ENCODE measurements around the gene BMF.

BMF gene

DNA sequence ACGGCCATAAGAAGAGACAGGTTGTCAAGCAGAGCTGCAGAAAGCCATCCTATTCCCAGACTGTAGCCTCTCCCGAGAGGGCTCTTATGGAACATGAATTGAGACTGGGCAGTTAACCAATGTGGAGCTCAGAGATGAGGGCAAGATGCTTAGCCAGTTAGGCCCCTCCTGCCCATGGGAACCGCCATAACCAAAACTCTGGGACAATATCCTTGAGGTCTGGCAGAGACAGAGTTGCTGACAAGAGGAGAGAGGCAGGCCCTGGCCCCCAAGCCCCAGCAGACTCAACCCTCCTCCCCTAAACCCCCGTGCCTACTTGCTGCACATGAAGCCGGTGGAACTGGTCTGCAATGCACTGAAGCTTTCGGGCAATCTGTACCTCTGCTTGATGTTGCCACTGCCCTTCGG is 4.8 kb downstream of the BMF start:
- H2BK5ac ChIP-seq (ENCODE audit: low read length) = no peak overlapping the region
- no peak overlapping the region for H3K4me3 ChIP-seq (ENCODE audit: low read length)
- H3K79me2 ChIP-seq (ENCODE audit: control insufficient read depth, insufficient read depth, low read length) = no peaks in the 10 kb centered on the region
- H3K79me1 ChIP-seq (ENCODE audit: low read length) = peaks cover 2% of the 10 kb centered on the region
- H3K9ac ChIP-seq (ENCODE audit: low read length) = peak overlapping the region; percentile 0
- no peak overlapping the region for H2AK5ac ChIP-seq (ENCODE audit: low read length)
- H3K4ac ChIP-seq (ENCODE audit: low read depth, low read length) = no peak overlapping the region
- H3K4me1 ChIP-seq (ENCODE audit: control insufficient read depth, low read depth, low read length) = peaks cover 43% of the 10 kb centered on the region
- H3K36me3 ChIP-seq (ENCODE audit: control insufficient read depth, insufficient read depth, low read length) = peaks cover 2% of the 10 kb centered on the region
- WGBS (ENCODE audit: extremely low coverage, insufficient coverage, low lambda C conversion rate) = no CpG with 5 or more reads among the region's 7 CpGs
- H3K4me2 ChIP-seq (ENCODE audit: low read length) = no peak overlapping the region
- H3K27ac ChIP-seq (ENCODE audit: low read depth, low read length) = no peak overlapping the region
- no peak overlapping the region for H4K5ac ChIP-seq (ENCODE audit: low read length)
- no peak overlapping the region for H3K23ac ChIP-seq (ENCODE audit: low read length)
- peak overlapping the region; percentile 31 for H3K18ac ChIP-seq (ENCODE audit: low read length)
- H4K8ac ChIP-seq (ENCODE audit: low read depth, low read length) = no peak overlapping the region
- DNase-seq = peak; percentile 44
- H3K27me3 ChIP-seq (ENCODE audit: insufficient read depth, low read length, poor library complexity) = no peaks in the 10 kb centered on the region
- no peak overlapping the region for H2BK120ac ChIP-seq (ENCODE audit: low read depth, low read length)
- H2BK15ac ChIP-seq (replicated peaks; ENCODE audit: low read depth) = no peak overlapping the region
- H3K56ac ChIP-seq (ENCODE audit: low read length) = peak overlapping the region; percentile 93

DNA sequence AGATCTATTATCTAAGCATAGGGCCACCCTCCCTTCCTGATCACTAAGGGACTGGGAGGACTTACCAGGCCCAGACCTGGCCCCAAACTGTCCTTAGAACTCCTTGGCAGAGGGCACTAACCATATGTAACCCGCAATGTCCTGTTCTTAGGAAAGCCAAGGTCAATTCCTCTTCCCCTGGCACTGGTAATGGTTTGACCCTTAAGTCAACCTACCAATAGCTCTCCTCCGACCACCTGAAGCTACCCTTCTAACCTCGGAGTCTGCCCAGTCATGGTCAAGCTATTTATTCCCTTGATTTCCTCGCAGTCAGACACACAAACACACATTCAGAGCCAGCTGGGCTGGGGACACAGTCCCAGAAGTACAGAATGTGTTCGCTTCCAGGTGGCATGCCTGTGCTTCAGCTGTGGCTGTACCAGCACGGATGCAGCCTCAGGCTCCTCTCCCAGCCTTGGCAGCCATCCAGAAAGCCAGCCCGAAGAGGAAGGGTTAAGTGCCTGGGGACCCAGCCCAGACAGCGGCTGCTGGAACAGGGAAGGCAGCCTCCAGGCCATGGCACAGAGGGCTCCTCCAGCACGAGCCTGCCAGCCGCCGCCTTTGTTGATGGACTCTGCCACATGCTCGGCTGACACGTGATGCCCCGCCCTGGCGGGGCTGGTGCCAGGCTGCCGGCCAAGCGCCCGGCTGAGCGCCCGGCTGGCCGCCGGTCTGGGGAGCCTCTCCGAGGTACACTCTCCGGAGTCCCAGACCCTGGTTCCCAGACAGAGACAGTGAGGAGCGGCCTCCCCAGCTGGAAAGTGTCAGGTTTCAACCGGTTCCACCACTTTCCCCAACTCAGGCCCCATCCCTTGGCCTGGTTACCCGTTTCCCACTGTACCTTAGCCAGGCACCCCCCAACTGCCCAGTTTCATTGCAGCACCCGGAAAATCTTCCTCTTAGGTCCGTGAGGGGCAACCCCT is 5.5 kb downstream of the BMF start:
- Histone ChIP-seq H4K5ac (ENCODE audit: low read length) (no peak overlapping the region), H3K79me2 (ENCODE audit: control insufficient read depth, insufficient read depth, low read length) (no peaks in the 10 kb centered on the region), H3K4ac (ENCODE audit: low read depth, low read length) (peak overlapping the region; percentile 4), H3K27me3 (ENCODE audit: insufficient read depth, low read length, poor library complexity) (no peaks in the 10 kb centered on the region), H2BK5ac (ENCODE audit: low read length) (peak overlapping the region; percentile 94), H2BK15ac (replicated peaks; ENCODE audit: low read depth) (no peak overlapping the region), H3K79me1 (ENCODE audit: low read length) (peaks cover 2% of the 10 kb centered on the region), H3K56ac (ENCODE audit: low read length) (peak overlapping the region; percentile 93), H2BK120ac (ENCODE audit: low read depth, low read length) (no peak overlapping the region), H2AK5ac (ENCODE audit: low read length) (peak overlapping the region; percentile 83), H4K8ac (ENCODE audit: low read depth, low read length) (no peak overlapping the region), H3K4me1 (ENCODE audit: control insufficient read depth, low read depth, low read length) (peaks cover 47% of the 10 kb centered on the region), H3K4me3 (ENCODE audit: low read length) (no peak overlapping the region), H3K9ac (ENCODE audit: low read length) (peak overlapping the region; percentile 72), H3K23ac (ENCODE audit: low read length) (peak overlapping the region; percentile 32), H3K4me2 (ENCODE audit: low read length) (peak overlapping the region; percentile 23), H3K36me3 (ENCODE audit: control insufficient read depth, insufficient read depth, low read length) (peaks cover 2% of the 10 kb centered on the region), H3K18ac (ENCODE audit: low read length) (peak overlapping the region; percentile 53), H3K27ac (ENCODE audit: low read depth, low read length) (peak overlapping the region; percentile 7)
- DNase-seq = peak; percentile 91
- no CpG with 5 or more reads among the region's 29 CpGs for WGBS (ENCODE audit: extremely low coverage, insufficient coverage, low lambda C conversion rate)

DNA sequence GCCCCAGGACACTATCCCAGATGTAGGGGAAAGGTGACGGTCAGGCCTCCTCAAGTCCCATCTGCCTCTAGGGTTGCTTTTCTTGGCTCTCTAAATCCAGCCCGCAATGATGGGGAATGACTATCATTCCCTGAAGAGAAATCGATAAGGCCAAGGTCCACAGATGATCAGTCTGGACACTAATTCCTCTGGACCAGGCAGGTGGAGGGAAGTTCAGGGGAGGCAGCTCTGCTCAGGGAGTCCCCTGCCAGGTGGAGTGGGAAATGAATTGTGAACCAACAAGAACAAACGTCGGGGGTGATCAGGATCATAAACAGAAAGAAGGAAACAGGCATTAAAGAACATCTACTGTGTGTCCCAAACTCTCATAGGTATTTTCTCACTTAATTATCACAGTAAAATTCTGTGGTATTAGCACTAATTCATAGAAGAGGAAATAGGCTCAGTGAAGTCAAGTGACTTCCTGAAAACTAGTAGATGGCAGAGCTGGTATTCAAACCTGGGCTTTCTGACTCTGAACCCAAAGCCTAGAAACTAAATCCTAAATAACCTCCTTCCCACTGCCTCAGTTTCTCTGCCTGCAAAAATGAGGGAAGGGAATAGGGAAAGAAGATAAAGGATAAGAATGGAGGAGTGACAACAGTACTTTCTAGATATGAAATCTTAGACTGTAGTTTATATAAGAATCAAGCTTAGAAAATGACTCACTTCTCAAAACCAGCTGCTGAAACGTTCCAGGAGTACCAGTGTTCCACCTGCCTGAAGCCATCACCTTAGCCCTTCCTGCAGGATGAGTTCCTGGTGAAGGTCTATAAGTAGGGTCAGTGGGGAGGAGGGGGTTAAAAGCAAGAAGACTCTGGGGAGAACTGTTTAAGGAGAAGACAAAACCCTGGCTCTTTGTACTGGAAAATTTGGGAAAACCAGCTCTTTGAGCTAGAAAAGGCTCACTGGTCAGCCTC is 7.5 kb downstream of the BMF start:
- no peak overlapping the region for H4K5ac ChIP-seq (ENCODE audit: low read length)
- no peak overlapping the region for H3K4ac ChIP-seq (ENCODE audit: low read depth, low read length)
- H3K18ac ChIP-seq (ENCODE audit: low read length) = no peak overlapping the region
- no peaks in the 10 kb centered on the region for H3K79me2 ChIP-seq (ENCODE audit: control insufficient read depth, insufficient read depth, low read length)
- H3K27ac ChIP-seq (ENCODE audit: low read depth, low read length) = no peak overlapping the region
- peak overlapping the region; percentile 48 for H3K23ac ChIP-seq (ENCODE audit: low read length)
- no peak for DNase-seq
- H2BK5ac ChIP-seq (ENCODE audit: low read length) = no peak overlapping the region
- no peak overlapping the region for H2BK120ac ChIP-seq (ENCODE audit: low read depth, low read length)
- H3K27me3 ChIP-seq (ENCODE audit: insufficient read depth, low read length, poor library complexity) = no peaks in the 10 kb centered on the region
- H3K4me1 ChIP-seq (ENCODE audit: control insufficient read depth, low read depth, low read length) = peaks cover 44% of the 10 kb centered on the region
- H3K4me3 ChIP-seq (ENCODE audit: low read length) = no peak overlapping the region
- no peak overlapping the region for H2BK15ac ChIP-seq (replicated peaks; ENCODE audit: low read depth)
- no peak overlapping the region for H3K4me2 ChIP-seq (ENCODE audit: low read length)
- peak overlapping the region; percentile 37 for H3K56ac ChIP-seq (ENCODE audit: low read length)
- H2AK5ac ChIP-seq (ENCODE audit: low read length) = no peak overlapping the region
- peaks cover 3% of the 10 kb centered on the region for H3K79me1 ChIP-seq (ENCODE audit: low read length)
- no peak overlapping the region for H4K8ac ChIP-seq (ENCODE audit: low read depth, low read length)
- WGBS (ENCODE audit: extremely low coverage, insufficient coverage, low lambda C conversion rate) = no CpG with 5 or more reads among the region's 6 CpGs
- H3K36me3 ChIP-seq (ENCODE audit: control insufficient read depth, insufficient read depth, low read length) = peaks cover 2% of the 10 kb centered on the region
- H3K9ac ChIP-seq (ENCODE audit: low read length) = no peak overlapping the region

DNA sequence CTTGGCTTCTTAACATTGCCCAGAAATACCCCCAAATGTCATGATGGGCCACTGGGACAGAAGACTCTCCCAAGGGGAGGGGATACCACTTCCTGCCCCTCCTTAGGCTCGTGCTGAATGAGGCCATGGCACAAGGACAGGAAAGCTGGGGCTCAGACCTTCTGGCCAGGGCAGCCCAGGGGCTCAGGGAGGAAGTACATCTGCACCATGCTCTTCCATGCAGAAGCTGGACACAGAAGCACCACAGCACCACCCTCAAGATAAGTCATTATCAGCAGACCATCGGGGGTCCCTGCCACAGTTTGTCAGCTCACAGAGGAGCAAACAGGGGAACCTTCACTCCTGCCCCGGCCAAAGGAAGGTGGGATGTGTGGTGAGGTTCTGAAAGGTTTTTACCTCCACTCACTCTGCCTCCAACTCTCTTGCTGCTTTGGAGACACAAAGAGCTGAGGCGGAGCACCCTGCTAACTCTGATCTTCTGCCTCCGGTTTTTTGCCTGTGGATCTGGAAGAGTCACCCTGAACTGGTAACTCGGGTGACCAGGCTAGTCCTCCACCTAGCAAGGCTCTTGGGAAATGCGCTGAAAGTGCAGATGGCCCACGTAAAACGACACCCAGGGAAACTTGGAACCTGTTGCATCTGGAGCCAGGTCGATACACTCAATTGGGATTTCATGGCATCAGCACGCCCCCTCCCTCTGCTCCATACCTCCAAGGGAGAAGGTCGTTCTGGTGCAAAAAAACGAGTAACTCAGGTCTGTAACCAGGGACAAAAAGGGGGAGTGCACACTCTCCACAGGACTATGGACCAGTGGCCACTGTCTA is 8.3 kb downstream of the BMF start:
- no peak for DNase-seq
- Histone ChIP-seq H3K4me3 (ENCODE audit: low read length) (no peak overlapping the region), H3K4me2 (ENCODE audit: low read length) (no peak overlapping the region), H3K27ac (ENCODE audit: low read depth, low read length) (no peak overlapping the region), H2BK5ac (ENCODE audit: low read length) (no peak overlapping the region), H3K23ac (ENCODE audit: low read length) (no peak overlapping the region), H2AK5ac (ENCODE audit: low read length) (no peak overlapping the region), H3K4ac (ENCODE audit: low read depth, low read length) (no peak overlapping the region), H4K5ac (ENCODE audit: low read length) (no peak overlapping the region), H3K79me2 (ENCODE audit: control insufficient read depth, insufficient read depth, low read length) (no peaks in the 10 kb centered on the region), H3K79me1 (ENCODE audit: low read length) (peaks cover 4% of the 10 kb centered on the region), H3K4me1 (ENCODE audit: control insufficient read depth, low read depth, low read length) (peaks cover 38% of the 10 kb centered on the region), H3K18ac (ENCODE audit: low read length) (peak overlapping the region; percentile 1), H2BK120ac (ENCODE audit: low read depth, low read length) (no peak overlapping the region), H3K27me3 (ENCODE audit: insufficient read depth, low read length, poor library complexity) (no peaks in the 10 kb centered on the region), H2BK15ac (replicated peaks; ENCODE audit: low read depth) (no peak overlapping the region), H3K56ac (ENCODE audit: low read length) (peak overlapping the region; percentile 52), H3K9ac (ENCODE audit: low read length) (no peak overlapping the region), H4K8ac (ENCODE audit: low read depth, low read length) (no peak overlapping the region), H3K36me3 (ENCODE audit: control insufficient read depth, insufficient read depth, low read length) (peaks cover 2% of the 10 kb centered on the region)
- no CpG with 5 or more reads among the region's 13 CpGs for WGBS (ENCODE audit: extremely low coverage, insufficient coverage, low lambda C conversion rate)
